Smooth muscle cell (in vitro differentiated cells): ENCODE data around the gene SLC8A2. TPM values are rescaled to one million over a fixed set of nuclear protein-coding genes. Genes with fewer than 3 reads are reported as not detected.
"Not testable (repeated sequence)": the region's sequence is repeated elsewhere in the genome, so short reads cannot be mapped to it uniquely, and the experiment has no call there.

Experiments used
- DNase-seq: peaks from one replicate; lab custom pipeline; 2025; ENCODE audit not compliant: unreplicated experiment; lab: John Stamatoyannopoulos, UW
- H2AFZ ChIP-seq: fragments of 200-600 bp; sonication (generic); 2 replicates; pipeline ENCODE4 v1.6.0; 2016; ENCODE audit warnings: antibody characterized with exemption, low read depth, mild to moderate bottlenecking
- H3F3A ChIP-seq: fragments of 200-600 bp; sonication (generic); 2 replicates; pipeline ENCODE4 v1.6.0; 2017; ENCODE audit warnings: antibody characterized with exemption, low read depth
- H3K27ac ChIP-seq: fragments of 200-600 bp; sonication (generic); 2 replicates; pipeline ENCODE4 v1.5.1; 2016; ENCODE audit warnings: low read depth, mild to moderate bottlenecking
- H3K27me3 ChIP-seq: fragments of 200-600 bp; sonication (generic); 2 replicates; pipeline ENCODE4 v1.6.1; 2016; ENCODE audit warnings: low read depth, mild to moderate bottlenecking
- H3K36me3 ChIP-seq: fragments of 200-600 bp; sonication (generic); 2 replicates; pipeline ENCODE4 v1.5.1; 2016; ENCODE audit warnings: low read depth
- H3K4me1 ChIP-seq: fragments of 200-600 bp; sonication (generic); 2 replicates; pipeline ENCODE4 v1.5.1; 2016; ENCODE audit warnings: low read depth
- H3K4me2 ChIP-seq: fragments of 200-600 bp; sonication (generic); 2 replicates; pipeline ENCODE4 v1.6.0; 2016; ENCODE audit warnings: mild to moderate bottlenecking
- H3K4me3 ChIP-seq: fragments of 200-600 bp; sonication (generic); 2 replicates; pipeline ENCODE4 v1.5.1; 2016; ENCODE audit warnings: mild to moderate bottlenecking
- H3K79me2 ChIP-seq: fragments of 200-600 bp; sonication (generic); 2 replicates; pipeline ENCODE4 v1.6.0; 2016; ENCODE audit warnings: low read depth, mild to moderate bottlenecking
- H3K9ac ChIP-seq: fragments of 200-600 bp; sonication (generic); 2 replicates; pipeline ENCODE4 v1.6.0; 2016; ENCODE audit warnings: low read depth
- H3K9me3 ChIP-seq: fragments of 200-600 bp; sonication (generic); replicated peaks from 2 replicates; pipeline ENCODE4 v1.5.1; 2016; ENCODE audit warnings: low read depth
- H4K20me1 ChIP-seq: fragments of 200-600 bp; sonication (generic); 2 replicates; pipeline ENCODE4 v1.6.0; 2016; ENCODE audit warnings: low read depth
- WGBS: methylation state at CpG from one replicate; pipeline ENCODE4 v1.1.7; 2016; ENCODE audit warnings: low lambda C conversion rate; 5-methylcytosine and 5-hydroxymethylcytosine counted together
- polyA plus RNA-seq: library from polyadenylated mRNA; unstranded; fragments of >200 nt; fragmentation: Nextera tagmentation; extraction: Ambion mirVana; gene quantifications from 2 replicates; pipeline ENCODE4 v1.2.1, GENCODE V29; 2016
- total RNA-seq: library from RNA; depleted of rRNA; stranded (reverse); fragments of >200 nt; gene quantifications from 2 replicates; pipeline ENCODE4 v1.2.3, GENCODE V29; 2014
- TF ChIP-seq, protein P1 (sequence below): fragments of 200-600 bp; sonication (generic); IDR thresholded peaks from 2 replicates; pipeline ENCODE4 v1.5.1; 2017; ENCODE audit warnings: borderline replicate concordance, mild to moderate bottlenecking, antibody characterized with exemption; ENCODE audit not compliant: insufficient read depth, poor library complexity, severe bottlenecking

SLC8A2 gene
- total and polyA plus RNA-seq, 2 experiments from 2014 or later: 0.22 to 0.62 TPM

DNA sequence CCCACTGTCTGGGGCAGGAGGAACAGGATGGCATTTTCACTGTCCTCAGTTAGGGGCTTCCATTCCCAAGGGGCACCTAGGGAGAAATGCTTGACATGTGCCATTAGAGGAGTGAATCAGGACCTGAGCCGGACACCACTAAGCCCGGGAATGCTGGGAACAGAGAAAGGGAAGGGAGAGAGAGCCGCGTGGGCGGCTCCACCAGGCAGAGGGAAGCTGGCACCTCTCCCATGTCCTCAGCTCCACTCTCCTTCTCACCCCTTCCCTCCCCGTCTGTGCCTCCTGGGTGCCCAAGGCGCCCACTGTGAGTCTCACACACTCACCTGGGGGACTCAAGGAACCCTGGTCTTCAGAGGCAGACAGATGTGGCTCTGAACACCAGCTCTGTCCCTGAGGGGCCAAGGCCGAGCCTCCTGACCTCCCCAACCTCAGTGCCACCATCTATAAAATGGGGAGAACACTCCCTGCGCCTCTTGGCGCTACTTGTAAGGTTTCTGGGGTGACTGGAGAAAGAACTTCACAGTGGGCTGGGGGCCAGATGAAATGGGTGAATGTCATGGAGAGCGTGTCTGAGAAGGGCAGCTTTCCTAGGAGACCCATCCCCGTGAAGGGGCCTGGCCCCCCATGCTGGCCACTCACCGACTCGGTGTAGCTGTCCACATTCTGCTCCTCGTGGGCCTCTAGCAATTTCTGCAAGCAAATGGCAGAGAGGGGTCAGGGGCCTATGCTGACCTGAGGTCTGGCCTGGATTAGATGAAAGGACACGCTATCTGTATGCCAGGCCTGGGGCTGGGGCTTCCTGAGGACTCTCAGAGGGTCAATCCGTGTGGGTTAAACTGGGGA is 17.6 kb upstream of the SLC8A2 start:
- no peaks in the 10 kb centered on the region for H3K36me3 ChIP-seq
- no peak overlapping the region for H2AFZ ChIP-seq
- no peaks in the 10 kb centered on the region for H3K9me3 ChIP-seq
- WGBS: 95% methylated on average over 17 of the region's 17 CpGs
- H3F3A ChIP-seq: peaks cover 4% of the 10 kb centered on the region
- no peaks in the 10 kb centered on the region for H3K27me3 ChIP-seq
- no peak for DNase-seq
- TF ChIP-seq, protein P1, sequence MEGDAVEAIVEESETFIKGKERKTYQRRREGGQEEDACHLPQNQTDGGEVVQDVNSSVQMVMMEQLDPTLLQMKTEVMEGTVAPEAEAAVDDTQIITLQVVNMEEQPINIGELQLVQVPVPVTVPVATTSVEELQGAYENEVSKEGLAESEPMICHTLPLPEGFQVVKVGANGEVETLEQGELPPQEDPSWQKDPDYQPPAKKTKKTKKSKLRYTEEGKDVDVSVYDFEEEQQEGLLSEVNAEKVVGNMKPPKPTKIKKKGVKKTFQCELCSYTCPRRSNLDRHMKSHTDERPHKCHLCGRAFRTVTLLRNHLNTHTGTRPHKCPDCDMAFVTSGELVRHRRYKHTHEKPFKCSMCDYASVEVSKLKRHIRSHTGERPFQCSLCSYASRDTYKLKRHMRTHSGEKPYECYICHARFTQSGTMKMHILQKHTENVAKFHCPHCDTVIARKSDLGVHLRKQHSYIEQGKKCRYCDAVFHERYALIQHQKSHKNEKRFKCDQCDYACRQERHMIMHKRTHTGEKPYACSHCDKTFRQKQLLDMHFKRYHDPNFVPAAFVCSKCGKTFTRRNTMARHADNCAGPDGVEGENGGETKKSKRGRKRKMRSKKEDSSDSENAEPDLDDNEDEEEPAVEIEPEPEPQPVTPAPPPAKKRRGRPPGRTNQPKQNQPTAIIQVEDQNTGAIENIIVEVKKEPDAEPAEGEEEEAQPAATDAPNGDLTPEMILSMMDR: no peak
- no peak overlapping the region for H3K27ac ChIP-seq
- H3K9ac ChIP-seq: no peak overlapping the region
- no peaks in the 10 kb centered on the region for H3K79me2 ChIP-seq
- H3K4me3 ChIP-seq: no peak overlapping the region
- H3K4me2 ChIP-seq: no peak overlapping the region
- peaks cover 5% of the 10 kb centered on the region for H4K20me1 ChIP-seq
- no peaks in the 10 kb centered on the region for H3K4me1 ChIP-seq

DNA sequence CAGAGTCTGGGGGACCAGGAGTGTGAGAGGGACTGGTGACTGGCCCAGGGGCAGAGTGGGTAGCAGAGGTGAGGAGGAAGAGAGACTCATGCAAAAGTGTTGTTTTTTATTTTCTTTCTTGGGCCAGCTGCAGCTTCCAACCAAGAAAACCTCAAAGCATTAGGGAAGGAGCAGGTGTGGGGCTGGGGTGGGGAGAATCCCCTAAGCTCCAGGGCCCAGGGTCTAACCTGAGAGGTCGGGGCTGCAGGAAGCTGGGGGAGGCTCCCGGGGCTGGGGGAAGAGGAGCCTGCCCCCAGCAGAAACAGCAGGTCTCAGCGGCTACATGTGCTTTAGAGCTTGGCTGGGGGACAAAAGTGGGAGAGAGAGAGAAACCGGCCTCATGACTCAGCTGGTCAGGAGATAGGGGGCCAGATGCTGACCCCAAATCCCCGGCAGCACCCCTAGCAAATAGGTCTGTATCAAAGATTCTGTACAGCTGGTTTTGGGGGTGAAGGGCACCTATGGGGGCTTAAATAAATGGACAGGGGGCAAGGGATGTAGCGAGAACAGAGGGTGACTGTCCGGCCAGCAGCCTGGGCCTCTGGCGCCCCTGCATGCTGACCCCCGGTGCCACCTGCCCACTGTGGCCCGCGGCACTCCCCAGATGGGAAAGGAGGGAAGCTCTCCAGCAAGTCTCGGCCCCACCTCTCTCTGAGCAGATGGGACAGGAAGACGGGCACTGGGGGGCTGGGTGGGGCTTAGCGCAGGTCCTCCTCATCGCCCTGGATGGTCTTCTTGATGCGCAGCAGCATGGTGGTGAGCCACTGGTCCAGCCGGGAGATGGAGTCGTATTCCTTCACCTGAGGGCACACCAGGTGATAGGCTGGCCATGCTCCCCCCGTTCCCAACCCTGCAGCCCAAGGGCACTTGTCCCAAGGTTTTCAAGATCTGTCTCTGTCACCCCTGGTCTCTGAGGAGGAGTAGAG is 16.1 kb upstream of the SLC8A2 start:
- Histone ChIP-seq H4K20me1 (no peaks in the 10 kb centered on the region), H3F3A (peaks cover 4% of the 10 kb centered on the region), H3K4me1 (no peaks in the 10 kb centered on the region), H3K27me3 (no peaks in the 10 kb centered on the region), H3K9me3 (no peaks in the 10 kb centered on the region), H3K79me2 (no peaks in the 10 kb centered on the region), H2AFZ (no peak overlapping the region), H3K4me3 (no peak overlapping the region), H3K36me3 (no peaks in the 10 kb centered on the region), H3K27ac (no peak overlapping the region), H3K9ac (no peak overlapping the region), H3K4me2 (no peak overlapping the region)
- no peak for DNase-seq
- 96% methylated on average over 18 of the region's 19 CpGs for WGBS
- TF ChIP-seq, protein P1: no peak

- TF ChIP-seq, protein P1: no peak
- H3K36me3 ChIP-seq: no peaks in the 10 kb centered on the region
- no peaks in the 10 kb centered on the region for H3K27me3 ChIP-seq
- H3K27ac ChIP-seq: no peak overlapping the region
- H3F3A ChIP-seq: peaks cover 4% of the 10 kb centered on the region
- DNase-seq: no peak
- no peaks in the 10 kb centered on the region for H3K4me1 ChIP-seq
- H3K79me2 ChIP-seq: no peaks in the 10 kb centered on the region
- 98% methylated on average over 9 of the region's 9 CpGs for WGBS
- no peak overlapping the region for H3K9ac ChIP-seq
- no peaks in the 10 kb centered on the region for H4K20me1 ChIP-seq
- H3K9me3 ChIP-seq: no peaks in the 10 kb centered on the region
- H3K4me3 ChIP-seq: no peak overlapping the region
- no peak overlapping the region for H3K4me2 ChIP-seq
- no peak overlapping the region for H2AFZ ChIP-seq
These were observed 15.2 kb upstream of the SLC8A2 start for GRCh38 chr19:47486900-47487299.

GRCh38 chr19:47486220-47486619 is 14.5 kb upstream of the SLC8A2 start:
- H4K20me1 ChIP-seq, DNase-seq, H3F3A ChIP-seq, H3K79me2 ChIP-seq, H3K9me3 ChIP-seq, H3K36me3 ChIP-seq, H3K27me3 ChIP-seq, H3K4me3 ChIP-seq, H3K9ac ChIP-seq, H3K4me2 ChIP-seq, H2AFZ ChIP-seq, H3K27ac ChIP-seq, H3K4me1 ChIP-seq: not testable (repeated sequence)
- WGBS: 95% methylated on average over 13 of the region's 13 CpGs
